Progenitor cell of endocrine pancreas (in vitro differentiated cells): ENCODE measurements around the gene BTN2A1. TPM values are rescaled to one million over a fixed set of nuclear protein-coding genes. Genes with fewer than 3 reads are reported as not detected.

Experiments
- DNase-seq: peaks from one replicate; pipeline ENCODE4 v3.0.0; 2021; ENCODE audit warnings: low spot score; ENCODE audit not compliant: unreplicated experiment
- H3K27ac Mint-ChIP-seq: 2 replicates; pipeline ENCODE4 v1.8.0; 2021; ENCODE audit warnings: mild to moderate bottlenecking, moderate library complexity, mixed read lengths
- H3K27me3 Mint-ChIP-seq: 2 replicates; pipeline ENCODE4 v1.8.0; 2021; ENCODE audit warnings: mixed read lengths
- H3K36me3 Mint-ChIP-seq: 2 replicates; pipeline ENCODE4 v1.8.0; 2022; ENCODE audit warnings: mixed read lengths; ENCODE audit not compliant: insufficient read depth
- H3K4me1 Mint-ChIP-seq: 2 replicates; pipeline ENCODE4 v1.8.0; 2021; ENCODE audit warnings: low read depth, mixed read lengths
- H3K4me3 Mint-ChIP-seq: 2 replicates; pipeline ENCODE4 v1.8.0; 2021; ENCODE audit warnings: low read depth, mild to moderate bottlenecking, moderate library complexity, mixed read lengths
- H3K9me3 Mint-ChIP-seq: 2 replicates; pipeline ENCODE4 v1.8.0; 2021; ENCODE audit warnings: low read depth, mixed read lengths
- total RNA-seq: library from RNA; stranded (reverse); gene quantifications from 2 replicates; pipeline ENCODE4 v1.2.1, GENCODE V29; 2021
- TF ChIP-seq, protein P1 (sequence below): fragments of 200-600 bp; sonication (generic); IDR thresholded peaks from one replicate; pipeline ENCODE4 v1.5.0; 2021; ENCODE audit warnings: antibody characterized with exemption, mild to moderate bottlenecking; ENCODE audit not compliant: unreplicated experiment

The BTN2A1 gene
- total RNA-seq, 1 donor from 2014 or later: 26.4 TPM

DNA sequence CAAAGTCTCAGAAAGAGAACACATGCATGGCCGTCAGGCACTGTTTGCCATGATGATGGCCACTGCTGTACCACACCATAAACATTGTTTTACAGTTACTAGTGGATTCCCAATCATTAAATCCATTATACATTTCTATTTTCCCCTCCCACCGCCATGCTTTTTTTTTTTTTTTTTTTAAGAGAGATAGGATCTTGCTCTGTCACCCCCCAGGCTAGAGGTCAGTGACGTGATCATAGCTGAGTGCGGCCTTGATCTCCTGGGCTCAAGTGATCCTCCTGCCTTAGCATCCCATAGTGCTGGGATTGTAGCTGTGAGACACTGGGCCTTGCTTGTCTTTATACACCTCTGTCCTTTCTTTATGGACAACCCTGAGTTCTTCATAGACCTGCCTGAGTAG lies 21.7 kb upstream of the BTN2A1 start:
- peaks cover 33% of the 10 kb centered on the region for H3K36me3 Mint-ChIP-seq
- TF ChIP-seq, protein P1, sequence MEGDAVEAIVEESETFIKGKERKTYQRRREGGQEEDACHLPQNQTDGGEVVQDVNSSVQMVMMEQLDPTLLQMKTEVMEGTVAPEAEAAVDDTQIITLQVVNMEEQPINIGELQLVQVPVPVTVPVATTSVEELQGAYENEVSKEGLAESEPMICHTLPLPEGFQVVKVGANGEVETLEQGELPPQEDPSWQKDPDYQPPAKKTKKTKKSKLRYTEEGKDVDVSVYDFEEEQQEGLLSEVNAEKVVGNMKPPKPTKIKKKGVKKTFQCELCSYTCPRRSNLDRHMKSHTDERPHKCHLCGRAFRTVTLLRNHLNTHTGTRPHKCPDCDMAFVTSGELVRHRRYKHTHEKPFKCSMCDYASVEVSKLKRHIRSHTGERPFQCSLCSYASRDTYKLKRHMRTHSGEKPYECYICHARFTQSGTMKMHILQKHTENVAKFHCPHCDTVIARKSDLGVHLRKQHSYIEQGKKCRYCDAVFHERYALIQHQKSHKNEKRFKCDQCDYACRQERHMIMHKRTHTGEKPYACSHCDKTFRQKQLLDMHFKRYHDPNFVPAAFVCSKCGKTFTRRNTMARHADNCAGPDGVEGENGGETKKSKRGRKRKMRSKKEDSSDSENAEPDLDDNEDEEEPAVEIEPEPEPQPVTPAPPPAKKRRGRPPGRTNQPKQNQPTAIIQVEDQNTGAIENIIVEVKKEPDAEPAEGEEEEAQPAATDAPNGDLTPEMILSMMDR: no peak
- no peaks in the 10 kb centered on the region for H3K27me3 Mint-ChIP-seq
- no peak overlapping the region for H3K27ac Mint-ChIP-seq
- no peak overlapping the region for H3K4me3 Mint-ChIP-seq
- H3K9me3 Mint-ChIP-seq: peaks cover 18% of the 10 kb centered on the region
- H3K4me1 Mint-ChIP-seq: no peaks in the 10 kb centered on the region
- no peak for DNase-seq

GRCh38 chr6:26437550-26437949 lies 20.2 kb upstream of the BTN2A1 start:
- Mint-ChIP-seq H3K9me3 (peaks cover 10% of the 10 kb centered on the region), H3K36me3 (peaks cover 20% of the 10 kb centered on the region), H3K4me3 (no peak overlapping the region)

GRCh38 chr6:26438000-26438399 lies 19.8 kb upstream of the BTN2A1 start:
- H3K9me3 Mint-ChIP-seq: peaks cover 10% of the 10 kb centered on the region
- no peak for DNase-seq
- H3K4me3 Mint-ChIP-seq: no peak overlapping the region
- TF ChIP-seq, protein P1: no peak
- H3K27ac Mint-ChIP-seq: no peak overlapping the region
- peaks cover 16% of the 10 kb centered on the region for H3K36me3 Mint-ChIP-seq
- H3K4me1 Mint-ChIP-seq: no peaks in the 10 kb centered on the region
- H3K27me3 Mint-ChIP-seq: no peaks in the 10 kb centered on the region

More at GRCh38 chr6:26437550-26437949, 20.2 kb upstream of the BTN2A1 start:
- no peak overlapping the region for H3K27ac Mint-ChIP-seq
- no peak for DNase-seq
- no peaks in the 10 kb centered on the region for H3K27me3 Mint-ChIP-seq
- TF ChIP-seq, protein P1: no peak
- H3K4me1 Mint-ChIP-seq: no peaks in the 10 kb centered on the region

- Mint-ChIP-seq H3K9me3 (peaks cover 3% of the 10 kb centered on the region), H3K4me3 (no peak overlapping the region), H3K27ac (no peak overlapping the region), H3K27me3 (peaks cover under 1% of the 10 kb centered on the region), H3K36me3 (peaks cover 6% of the 10 kb centered on the region), H3K4me1 (no peaks in the 10 kb centered on the region)
- TF ChIP-seq, protein P1: no peak
- no peak for DNase-seq
These were observed 18.3 kb upstream of the BTN2A1 start for GRCh38 chr6:26439151-26440125.

DNA sequence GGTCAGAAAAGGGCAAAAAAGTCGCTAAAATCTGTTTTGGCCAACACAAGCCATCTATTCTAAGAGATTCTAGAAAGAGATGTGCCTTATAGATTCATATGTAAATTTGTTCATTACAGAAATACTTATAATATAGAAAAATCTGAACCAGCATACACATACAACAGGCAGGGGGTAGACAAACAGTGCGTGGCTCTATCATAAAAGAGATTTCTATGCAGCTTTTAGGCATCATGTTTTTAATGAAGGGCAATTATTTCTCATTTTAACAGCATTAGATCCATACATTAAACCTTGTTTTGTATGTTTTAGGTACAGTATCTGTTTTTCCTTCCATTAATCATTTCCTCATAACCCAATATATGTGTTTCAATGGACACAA lies 16.8 kb upstream of the BTN2A1 start:
- Mint-ChIP-seq H3K9me3 (no peaks in the 10 kb centered on the region), H3K36me3 (no peaks in the 10 kb centered on the region), H3K4me3 (no peak overlapping the region), H3K27me3 (peaks cover 8% of the 10 kb centered on the region), H3K4me1 (no peaks in the 10 kb centered on the region), H3K27ac (no peak overlapping the region)
- TF ChIP-seq, protein P1: no peak
- no peak for DNase-seq
